Ishikawa (cell line): Measurements from ENCODE around the gene MYO9B.

Source experiments
- CEBPB ChIP-seq: IDR thresholded peaks from 2 replicates; pipeline ENCODE4 v1.6.1; 2012
- CREB1 ChIP-seq: IDR thresholded peaks from 2 replicates; pipeline ENCODE4 v1.6.1; 2012; ENCODE audit warnings: low read depth
- EGR1 ChIP-seq: IDR thresholded peaks from 2 replicates; pipeline ENCODE4 v1.6.1; 2012
- EP300 ChIP-seq: IDR thresholded peaks from 2 replicates; pipeline ENCODE4 v1.6.1; 2012; ENCODE audit warnings: borderline replicate concordance
- FOXM1 ChIP-seq: IDR thresholded peaks from 2 replicates; pipeline ENCODE4 v1.6.1; 2012; ENCODE audit warnings: low read depth, borderline replicate concordance
- NFIC ChIP-seq: IDR thresholded peaks from 2 replicates; pipeline ENCODE4 v1.6.1; 2012
- RAD21 ChIP-seq: IDR thresholded peaks from 2 replicates; pipeline ENCODE4 v1.6.1; 2012; ENCODE audit warnings: low read depth
- TAF1 ChIP-seq: IDR thresholded peaks from 2 replicates; pipeline ENCODE4 v1.6.1; 2012; ENCODE audit warnings: low read depth, mild to moderate bottlenecking
- TCF12 ChIP-seq: IDR thresholded peaks from 2 replicates; pipeline ENCODE4 v1.6.1; 2012; ENCODE audit warnings: low read depth
- TEAD4 ChIP-seq: IDR thresholded peaks from 2 replicates; pipeline ENCODE4 v1.6.1; 2012
- YY1 ChIP-seq: IDR thresholded peaks from 2 replicates; pipeline ENCODE4 v1.6.1; 2012; ENCODE audit warnings: low read depth
- ZBTB7A ChIP-seq: IDR thresholded peaks from 2 replicates; pipeline ENCODE4 v1.6.1; 2012; ENCODE audit warnings: low read depth
- TF ChIP-seq, protein P1 (sequence below): IDR thresholded peaks from 2 replicates; pipeline ENCODE4 v1.6.1; 2012; ENCODE audit warnings: low read depth, mild to moderate bottlenecking
- TF ChIP-seq, protein P2 (sequence below): IDR thresholded peaks from 2 replicates; pipeline ENCODE4 v1.6.1; 2012
- TF ChIP-seq, protein P3 (sequence below): IDR thresholded peaks from 2 replicates; pipeline ENCODE4 v1.6.1; 2012

MYO9B gene

DNA sequence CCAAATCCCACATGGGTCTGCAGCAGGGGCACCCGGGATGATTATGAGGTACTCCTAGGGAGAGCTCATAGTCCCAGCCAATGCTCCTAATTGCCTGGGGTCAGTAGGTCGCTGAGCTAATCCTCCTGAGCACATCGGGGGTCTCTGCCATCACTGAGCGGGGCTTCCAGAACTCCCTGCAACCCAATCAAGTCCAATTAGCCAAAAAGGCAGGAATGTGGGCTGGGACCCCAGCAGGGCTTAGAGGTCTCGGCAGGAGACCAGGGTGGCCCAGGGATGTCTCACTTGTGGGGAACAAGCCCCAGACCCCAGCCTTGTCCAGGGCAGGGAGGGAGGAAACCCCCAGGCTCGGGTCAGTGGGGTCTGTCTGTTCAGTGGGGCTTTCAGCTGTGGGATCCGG lies 31.8 kb upstream of the MYO9B start:
- TF ChIP-seq, protein P1, sequence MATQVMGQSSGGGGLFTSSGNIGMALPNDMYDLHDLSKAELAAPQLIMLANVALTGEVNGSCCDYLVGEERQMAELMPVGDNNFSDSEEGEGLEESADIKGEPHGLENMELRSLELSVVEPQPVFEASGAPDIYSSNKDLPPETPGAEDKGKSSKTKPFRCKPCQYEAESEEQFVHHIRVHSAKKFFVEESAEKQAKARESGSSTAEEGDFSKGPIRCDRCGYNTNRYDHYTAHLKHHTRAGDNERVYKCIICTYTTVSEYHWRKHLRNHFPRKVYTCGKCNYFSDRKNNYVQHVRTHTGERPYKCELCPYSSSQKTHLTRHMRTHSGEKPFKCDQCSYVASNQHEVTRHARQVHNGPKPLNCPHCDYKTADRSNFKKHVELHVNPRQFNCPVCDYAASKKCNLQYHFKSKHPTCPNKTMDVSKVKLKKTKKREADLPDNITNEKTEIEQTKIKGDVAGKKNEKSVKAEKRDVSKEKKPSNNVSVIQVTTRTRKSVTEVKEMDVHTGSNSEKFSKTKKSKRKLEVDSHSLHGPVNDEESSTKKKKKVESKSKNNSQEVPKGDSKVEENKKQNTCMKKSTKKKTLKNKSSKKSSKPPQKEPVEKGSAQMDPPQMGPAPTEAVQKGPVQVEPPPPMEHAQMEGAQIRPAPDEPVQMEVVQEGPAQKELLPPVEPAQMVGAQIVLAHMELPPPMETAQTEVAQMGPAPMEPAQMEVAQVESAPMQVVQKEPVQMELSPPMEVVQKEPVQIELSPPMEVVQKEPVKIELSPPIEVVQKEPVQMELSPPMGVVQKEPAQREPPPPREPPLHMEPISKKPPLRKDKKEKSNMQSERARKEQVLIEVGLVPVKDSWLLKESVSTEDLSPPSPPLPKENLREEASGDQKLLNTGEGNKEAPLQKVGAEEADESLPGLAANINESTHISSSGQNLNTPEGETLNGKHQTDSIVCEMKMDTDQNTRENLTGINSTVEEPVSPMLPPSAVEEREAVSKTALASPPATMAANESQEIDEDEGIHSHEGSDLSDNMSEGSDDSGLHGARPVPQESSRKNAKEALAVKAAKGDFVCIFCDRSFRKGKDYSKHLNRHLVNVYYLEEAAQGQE: no peak
- TF ChIP-seq YY1 (no peak), TAF1 (no peak), CREB1 (no peak), TCF12 (no peak), CEBPB (no peak), FOXM1 (no peak), ZBTB7A (no peak), EP300 (no peak), NFIC (no peak), TEAD4 (no peak), RAD21 (no peak), EGR1 (no peak)
- TF ChIP-seq, protein P2, sequence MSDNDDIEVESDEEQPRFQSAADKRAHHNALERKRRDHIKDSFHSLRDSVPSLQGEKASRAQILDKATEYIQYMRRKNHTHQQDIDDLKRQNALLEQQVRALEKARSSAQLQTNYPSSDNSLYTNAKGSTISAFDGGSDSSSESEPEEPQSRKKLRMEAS: no peak
- TF ChIP-seq, protein P3, sequence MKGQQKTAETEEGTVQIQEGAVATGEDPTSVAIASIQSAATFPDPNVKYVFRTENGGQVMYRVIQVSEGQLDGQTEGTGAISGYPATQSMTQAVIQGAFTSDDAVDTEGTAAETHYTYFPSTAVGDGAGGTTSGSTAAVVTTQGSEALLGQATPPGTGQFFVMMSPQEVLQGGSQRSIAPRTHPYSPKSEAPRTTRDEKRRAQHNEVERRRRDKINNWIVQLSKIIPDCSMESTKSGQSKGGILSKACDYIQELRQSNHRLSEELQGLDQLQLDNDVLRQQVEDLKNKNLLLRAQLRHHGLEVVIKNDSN: no peak

DNA sequence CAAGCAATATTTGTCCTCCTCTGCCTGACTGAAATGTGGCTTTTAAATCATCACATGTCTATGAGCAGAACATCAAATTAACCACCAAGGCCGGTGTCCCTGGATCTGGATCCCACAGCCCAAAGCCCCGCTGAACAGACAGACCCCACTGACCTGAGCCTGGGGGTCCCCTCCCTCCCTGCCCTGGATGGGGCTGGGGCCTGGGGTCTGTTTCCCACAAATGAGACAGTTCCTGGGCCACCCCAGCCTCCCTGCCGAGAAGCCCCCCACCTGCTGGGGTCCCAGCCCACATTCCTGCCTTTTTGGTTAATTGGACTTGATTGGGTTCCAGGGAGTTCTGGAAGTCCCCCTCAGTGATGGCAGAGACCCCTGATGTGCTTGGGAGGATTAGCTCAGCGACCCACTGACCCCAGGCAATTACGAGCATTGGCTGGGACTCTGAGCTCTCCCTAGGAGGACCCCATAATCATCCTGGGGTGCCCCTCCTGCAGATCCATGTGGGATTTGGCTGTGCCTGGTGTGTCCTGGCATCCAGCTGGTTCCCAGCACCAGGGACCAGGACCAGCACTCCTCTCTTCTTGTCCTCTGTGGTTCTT lies 29.6 kb upstream of the MYO9B start:
- TF ChIP-seq EGR1 (no peak), YY1 (no peak), EP300 (no peak), TCF12 (no peak), NFIC (no peak), RAD21 (no peak), CEBPB (no peak), TAF1 (no peak), FOXM1 (no peak), ZBTB7A (no peak)
- TF ChIP-seq, protein P1: no peak
- TF ChIP-seq, protein P3: no peak
- TF ChIP-seq, protein P2: no peak

DNA sequence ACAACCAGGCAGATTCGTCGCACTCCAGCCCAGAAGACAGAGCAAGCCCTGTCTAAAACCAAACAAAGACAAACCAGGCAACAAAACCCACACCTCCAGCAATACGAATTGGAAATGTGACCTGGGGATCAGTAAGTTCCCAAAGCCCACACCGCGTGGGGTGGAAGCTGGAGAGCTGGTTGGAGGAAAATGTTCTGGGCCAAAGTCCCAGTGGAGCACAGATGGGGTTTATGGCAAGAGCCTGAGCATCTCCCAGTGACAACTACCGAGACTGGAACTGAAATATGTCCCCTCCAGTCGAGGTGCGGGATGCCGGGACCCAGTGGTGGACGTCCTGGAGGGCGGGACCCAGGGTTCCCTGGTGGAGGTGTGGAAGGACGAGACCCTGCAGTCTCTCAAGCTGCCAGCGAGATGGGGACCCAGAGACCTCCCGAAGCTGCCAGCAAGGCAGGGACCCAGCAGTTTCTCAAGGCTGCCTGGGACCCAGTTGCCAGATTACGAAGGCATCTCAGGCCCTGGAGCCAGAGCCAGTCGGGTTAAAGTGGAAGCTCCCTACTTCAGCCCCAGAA lies 26.6 kb upstream of the MYO9B start:
- TF ChIP-seq EGR1 (no peak), CEBPB (no peak), EP300 (no peak), NFIC (no peak), FOXM1 (no peak), TCF12 (no peak), RAD21 (no peak), TAF1 (no peak)
- TF ChIP-seq, protein P3: no peak

DNA sequence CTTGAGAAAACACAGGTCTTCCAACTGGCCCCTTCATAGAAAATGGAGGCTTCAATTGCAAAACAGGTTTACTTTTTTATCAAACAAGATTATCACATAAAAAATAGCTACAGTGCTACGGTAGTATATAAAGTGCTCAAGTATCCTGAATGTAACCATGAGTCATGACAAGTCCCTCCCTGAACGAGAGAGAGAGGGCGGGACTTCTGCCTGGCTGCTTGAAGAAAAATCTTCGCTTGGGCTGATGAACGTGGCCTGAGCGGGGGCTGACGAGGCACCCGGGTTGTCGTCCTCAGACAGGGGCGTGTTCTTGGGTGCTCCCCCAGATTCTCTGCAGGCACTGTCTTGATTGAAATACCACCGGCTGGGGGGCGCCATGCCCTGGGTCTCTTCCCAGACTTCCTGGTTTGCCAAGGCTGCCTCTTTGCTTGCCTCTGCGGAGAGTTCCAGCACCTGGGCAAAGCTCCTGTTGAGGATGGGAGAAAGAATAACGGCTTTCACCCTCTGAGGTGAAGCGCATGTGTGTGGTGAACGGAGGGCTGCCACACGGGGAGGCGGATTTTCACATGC lies 25.8 kb upstream of the MYO9B start:
- TF ChIP-seq YY1 (no peak), EGR1 (no peak), CEBPB (no peak)

DNA sequence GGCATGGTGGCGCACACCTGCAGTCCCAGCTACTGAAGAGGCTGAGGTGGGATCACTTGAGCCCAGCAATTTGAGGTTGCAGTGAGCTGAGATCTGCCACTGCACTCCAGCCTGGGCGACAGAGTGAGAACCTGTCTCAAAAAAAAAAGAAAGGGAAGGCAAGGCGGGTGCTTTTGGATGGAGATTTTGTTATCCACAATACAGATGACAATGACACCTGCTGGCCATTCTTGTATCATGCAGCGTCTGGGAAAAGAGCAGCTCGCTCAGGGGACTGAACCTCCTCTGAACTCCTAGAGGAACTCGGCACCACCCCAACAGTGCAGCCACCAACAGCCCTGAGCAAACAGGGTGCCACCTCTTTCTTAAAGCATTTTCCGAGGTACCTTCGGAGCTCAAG lies 23.1 kb upstream of the MYO9B start:
- TF ChIP-seq YY1 (no peak), RAD21 (peak; percentile 61)

DNA sequence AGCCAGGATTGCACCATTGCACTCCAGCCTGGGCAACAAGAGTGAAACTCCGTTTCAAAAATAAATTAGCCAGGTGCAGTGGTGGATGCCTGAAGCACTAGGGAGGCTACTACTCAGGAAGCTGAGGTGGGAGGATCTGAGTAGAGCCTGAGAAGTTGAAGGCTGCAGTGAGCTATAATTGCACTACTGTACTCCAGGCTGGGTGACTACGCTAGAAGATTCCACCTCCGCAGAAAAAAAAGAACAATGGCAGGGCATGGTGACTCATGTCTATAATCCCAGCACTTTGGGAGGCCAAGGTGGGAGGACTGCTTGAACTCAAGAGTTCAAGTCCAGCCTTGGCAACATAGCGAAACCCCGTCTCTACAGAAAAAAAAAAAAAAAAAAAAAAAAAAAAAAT lies 20.8 kb upstream of the MYO9B start:
- TF ChIP-seq FOXM1: no peak
- TF ChIP-seq, protein P1: no peak
- TF ChIP-seq TEAD4: no peak
- TF ChIP-seq EGR1: no peak
- TF ChIP-seq, protein P3: no peak
- no peak for TF ChIP-seq TAF1
- TF ChIP-seq RAD21: no peak
- TF ChIP-seq TCF12: no peak
- no peak for TF ChIP-seq CEBPB
- TF ChIP-seq YY1: no peak
- no peak for TF ChIP-seq NFIC
- TF ChIP-seq EP300: no peak
- no peak for TF ChIP-seq ZBTB7A
- no peak for TF ChIP-seq CREB1
- TF ChIP-seq, protein P2: no peak
